WTC11 (cell line): ENCODE results near the gene HOXC4. TPM values are rescaled to one million over a fixed set of nuclear protein-coding genes. Genes with fewer than 3 reads are reported as not detected.

Source experiments
- ATAC-seq: fragments of 200-7000 bp; cut with Tn5 transposase; 2 replicates; pipeline ENCODE4 v1.10.0; 2021; ENCODE audit warnings: mild to moderate bottlenecking, moderate library complexity
- CTCF ChIA-PET: fragments of 300-600 bp; sonication (Branson Sonifier 250); formaldehyde crosslinking; loops from one replicate; lab custom pipeline; 2021; ENCODE audit warnings: antibody characterized with exemption; lab: Charles Lee
- POLR2A ChIA-PET: fragments of 350-600 bp; sonication (Branson Sonifier 250); formaldehyde crosslinking; loops from one replicate; lab custom pipeline; 2021; ENCODE audit warnings: antibody characterized with exemption; lab: Charles Lee
- DNase-seq: peaks from one replicate; pipeline ENCODE4 v3.0.0; 2021; ENCODE audit warnings: low spot score
- H3K27ac Mint-ChIP-seq: 2 replicates; pipeline ENCODE4 v1.8.0; 2021; ENCODE audit warnings: mixed read lengths
- H3K27me3 Mint-ChIP-seq: 2 replicates; pipeline ENCODE4 v1.8.0; 2021; ENCODE audit warnings: low read depth, mild to moderate bottlenecking, moderate library complexity, mixed read lengths
- H3K36me3 Mint-ChIP-seq: 2 replicates; pipeline ENCODE4 v1.8.0; 2021; ENCODE audit warnings: mixed read lengths
- H3K4me1 Mint-ChIP-seq: 2 replicates; pipeline ENCODE4 v1.8.0; 2022; ENCODE audit warnings: mixed read lengths
- H3K4me3 Mint-ChIP-seq: 2 replicates; pipeline ENCODE4 v1.8.0; 2021; ENCODE audit warnings: mild to moderate bottlenecking, moderate library complexity, mixed read lengths
- H3K9me3 Mint-ChIP-seq: 2 replicates; pipeline ENCODE4 v1.8.0; 2021; ENCODE audit warnings: mixed read lengths
- CBFB ChIP-seq: sonication (generic); formaldehyde crosslinking; IDR thresholded peaks from 2 replicates; pipeline ENCODE4 v1.8.1; 2022; ENCODE audit warnings: mild to moderate bottlenecking, low read depth, missing genetic modification reagents
- CREB1 ChIP-seq: sonication (generic); formaldehyde crosslinking; IDR thresholded peaks from 2 replicates; pipeline ENCODE4 v1.8.0; 2023; ENCODE audit warnings: mild to moderate bottlenecking, missing genetic modification reagents
- EMX1 ChIP-seq: fragments of 250-450 bp; sonication (Bioruptor Pico); IDR thresholded peaks from 2 replicates; pipeline ENCODE4 v1.8.0; 2021; ENCODE audit warnings: mild to moderate bottlenecking
- GTF2I ChIP-seq: fragments of 250-450 bp; sonication (Bioruptor Pico); conservative IDR thresholded peaks from 2 replicates; pipeline ENCODE4 v1.4.0; 2021; ENCODE audit warnings: mild to moderate bottlenecking
- IRF2 ChIP-seq: sonication (generic); formaldehyde crosslinking; IDR thresholded peaks from 2 replicates; pipeline ENCODE4 v1.8.0; 2022; ENCODE audit warnings: low read depth, missing genetic modification reagents, borderline replicate concordance
- JAZF1 ChIP-seq: fragments of 250-450 bp; sonication (Bioruptor Pico); IDR thresholded peaks from 2 replicates; pipeline ENCODE4 v1.9.0; 2021; ENCODE audit warnings: moderate library complexity, mild to moderate bottlenecking, inconsistent platforms
- MYBL2 ChIP-seq: sonication (generic); formaldehyde crosslinking; IDR thresholded peaks from 2 replicates; pipeline ENCODE4 v1.8.1; 2023; ENCODE audit warnings: mild to moderate bottlenecking, moderate library complexity, missing genetic modification reagents
- NFATC4 ChIP-seq: fragments of 250-450 bp; sonication (Bioruptor Pico); IDR thresholded peaks from 2 replicates; pipeline ENCODE4 v1.9.0; 2021; ENCODE audit warnings: mild to moderate bottlenecking
- NR2C2 ChIP-seq: sonication (generic); formaldehyde crosslinking; IDR thresholded peaks from 2 replicates; pipeline ENCODE4 v1.8.0; 2022; ENCODE audit warnings: mild to moderate bottlenecking, missing genetic modification reagents
- NR3C1 ChIP-seq: sonication (generic); formaldehyde crosslinking; conservative IDR thresholded peaks from 2 replicates; pipeline ENCODE4 v1.8.1; 2023; ENCODE audit warnings: low read depth, mild to moderate bottlenecking, missing genetic modification reagents
- SOX15 ChIP-seq: fragments of 250-450 bp; sonication (Bioruptor Pico); IDR thresholded peaks from 2 replicates; pipeline ENCODE4 v1.9.0; 2021; ENCODE audit warnings: mild to moderate bottlenecking
- SP1 ChIP-seq: sonication (generic); formaldehyde crosslinking; conservative IDR thresholded peaks from 2 replicates; pipeline ENCODE4 v1.8.1; 2022; ENCODE audit warnings: missing genetic modification reagents
- TCF7 ChIP-seq: sonication (generic); formaldehyde crosslinking; IDR thresholded peaks from 2 replicates; pipeline ENCODE4 v1.8.0; 2022; ENCODE audit warnings: mild to moderate bottlenecking, low read depth, missing genetic modification reagents, moderate library complexity
- ZBTB21 ChIP-seq: sonication (generic); formaldehyde crosslinking; IDR thresholded peaks from 2 replicates; pipeline ENCODE4 v1.8.1; 2023; ENCODE audit warnings: mild to moderate bottlenecking, missing genetic modification reagents, borderline replicate concordance
- ZNF121 ChIP-seq: sonication (generic); formaldehyde crosslinking; IDR thresholded peaks from 2 replicates; pipeline ENCODE4 v1.8.0; 2023; ENCODE audit warnings: missing genetic modification reagents
- ZNF671 ChIP-seq: fragments of 250-450 bp; sonication (Bioruptor Pico); IDR thresholded peaks from 2 replicates; pipeline ENCODE4 v1.8.0; 2021; ENCODE audit warnings: mild to moderate bottlenecking
- total RNA-seq: library from RNA; stranded (reverse); gene quantifications from 3 replicates; pipeline ENCODE4 v1.2.3, GENCODE V29; 2021
- TF ChIP-seq, protein P1 (sequence below): fragments of 250-450 bp; sonication (Bioruptor Pico); conservative IDR thresholded peaks from 2 replicates; pipeline ENCODE4 v1.9.0; 2021; ENCODE audit warnings: mild to moderate bottlenecking
- TF ChIP-seq, protein P2 (sequence below): sonication (generic); formaldehyde crosslinking; IDR thresholded peaks from 2 replicates; pipeline ENCODE4 v1.8.1; 2022; ENCODE audit warnings: mild to moderate bottlenecking, moderate library complexity, missing genetic modification reagents
- TF ChIP-seq, protein P3 (sequence below): sonication (generic); formaldehyde crosslinking; IDR thresholded peaks from 2 replicates; pipeline ENCODE4 v1.8.1; 2023; ENCODE audit warnings: mild to moderate bottlenecking, missing genetic modification reagents, borderline replicate concordance
- TF ChIP-seq, protein P4 (sequence below): sonication (generic); formaldehyde crosslinking; conservative IDR thresholded peaks from 2 replicates; pipeline ENCODE4 v1.8.1; 2023; ENCODE audit warnings: mild to moderate bottlenecking, low read depth, missing genetic modification reagents, moderate library complexity
- TF ChIP-seq, protein P5 (sequence below): sonication (generic); formaldehyde crosslinking; IDR thresholded peaks from 2 replicates; pipeline ENCODE4 v1.8.1; 2022; ENCODE audit warnings: missing genetic modification reagents, borderline replicate concordance
- TF ChIP-seq, protein P6 (sequence below): sonication (generic); formaldehyde crosslinking; IDR thresholded peaks from 2 replicates; pipeline ENCODE4 v1.8.1; 2023; ENCODE audit warnings: mild to moderate bottlenecking, missing genetic modification reagents
- TF ChIP-seq, protein P7 (sequence below): sonication (generic); formaldehyde crosslinking; IDR thresholded peaks from 2 replicates; pipeline ENCODE4 v1.8.0; 2023; ENCODE audit warnings: missing genetic modification reagents

The HOXC4 gene
- total RNA-seq, 1 experiment from 2014 or later = 0.46 TPM

DNA sequence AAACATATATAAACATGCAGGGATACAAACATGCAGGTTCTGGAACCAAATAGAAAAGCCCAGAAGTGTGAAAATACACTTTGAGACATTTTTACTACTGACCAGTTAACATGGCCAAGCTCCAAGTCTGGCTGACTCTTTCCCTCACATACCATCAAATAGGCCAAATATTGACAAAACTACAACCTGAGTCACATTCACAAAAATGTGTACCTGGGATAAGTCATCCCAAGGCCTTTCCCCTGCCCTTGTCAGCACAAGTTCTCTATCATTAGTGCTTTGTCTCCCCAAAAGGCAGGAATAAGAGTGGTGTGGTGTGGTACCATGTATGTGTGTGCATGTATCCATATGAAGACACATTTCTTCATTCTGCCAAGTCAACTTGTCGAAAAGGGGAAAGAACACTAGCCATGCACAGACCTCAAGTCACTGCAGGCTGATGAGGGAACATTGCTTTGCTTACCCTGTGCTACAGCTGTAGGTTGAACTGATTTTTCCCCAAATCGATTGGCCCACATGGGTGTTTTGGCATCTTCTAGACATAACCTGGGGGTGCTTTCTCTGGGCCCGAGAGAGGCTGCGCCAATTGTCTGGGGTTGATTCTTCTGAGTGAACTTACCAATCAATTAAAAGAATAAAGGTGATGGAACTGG, 14.9 kb downstream of the HOXC4 start:
- Mint-ChIP-seq H3K36me3 (no peaks in the 10 kb centered on the region), H3K27ac (no peak overlapping the region), H3K27me3 (peaks cover 90% of the 10 kb centered on the region), H3K4me3 (no peak overlapping the region), H3K9me3 (no peaks in the 10 kb centered on the region), H3K4me1 (0 out of 2 replicates have a peak, but pooled peaks cover 6% of the 10 kb centered on the region)
- DNase-seq (no peak), ATAC-seq (no peak)
- no peak for TF ChIP-seq ZNF671 (CRISPR knock-in tag)
- TF ChIP-seq CBFB (CRISPR knock-in tag) = no peak
- no peak for TF ChIP-seq GTF2I (CRISPR knock-in tag)
- TF ChIP-seq, protein P1, sequence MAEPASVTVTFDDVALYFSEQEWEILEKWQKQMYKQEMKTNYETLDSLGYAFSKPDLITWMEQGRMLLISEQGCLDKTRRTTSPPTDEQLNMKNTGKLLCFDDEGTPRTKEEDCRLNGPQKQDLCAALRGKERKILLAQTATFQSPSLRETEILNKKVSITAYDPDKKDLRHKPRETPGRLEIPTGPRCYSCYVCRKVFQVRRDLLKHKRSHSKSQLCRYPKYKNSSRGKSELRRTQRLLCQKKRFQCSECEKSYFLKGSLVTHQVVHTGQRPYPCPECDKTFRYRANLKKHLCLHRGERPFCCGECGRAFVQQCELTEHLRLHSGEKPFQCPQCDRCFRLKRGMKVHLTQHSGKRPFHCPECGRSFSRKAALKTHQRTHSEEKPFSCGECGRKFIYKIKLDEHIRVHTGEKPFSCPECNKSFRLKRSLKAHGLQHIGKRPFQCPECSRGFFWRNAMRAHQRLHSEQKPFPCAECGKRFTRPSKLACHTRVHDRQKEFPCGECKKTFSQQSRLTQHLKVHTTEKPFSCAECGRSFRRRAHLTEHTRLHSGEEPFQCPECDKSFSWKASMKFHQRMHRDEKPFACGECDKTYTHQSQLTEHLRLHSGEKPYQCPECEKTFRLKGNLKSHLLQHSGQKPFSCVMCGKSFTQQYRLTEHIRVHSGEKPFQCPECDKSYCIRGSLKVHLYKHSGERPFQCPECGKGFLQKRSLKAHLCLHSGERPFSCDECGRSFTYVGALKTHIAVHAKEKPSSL (CRISPR knock-in tag) = no peak
- TF ChIP-seq, protein P2, sequence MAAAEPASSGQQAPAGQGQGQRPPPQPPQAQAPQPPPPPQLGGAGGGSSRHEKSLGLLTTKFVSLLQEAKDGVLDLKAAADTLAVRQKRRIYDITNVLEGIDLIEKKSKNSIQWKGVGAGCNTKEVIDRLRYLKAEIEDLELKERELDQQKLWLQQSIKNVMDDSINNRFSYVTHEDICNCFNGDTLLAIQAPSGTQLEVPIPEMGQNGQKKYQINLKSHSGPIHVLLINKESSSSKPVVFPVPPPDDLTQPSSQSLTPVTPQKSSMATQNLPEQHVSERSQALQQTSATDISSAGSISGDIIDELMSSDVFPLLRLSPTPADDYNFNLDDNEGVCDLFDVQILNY (CRISPR knock-in tag) = no peak
- no peak for TF ChIP-seq EMX1 (CRISPR knock-in tag)
- no peak for TF ChIP-seq ZNF121 (CRISPR knock-in tag)
- TF ChIP-seq, protein P3, sequence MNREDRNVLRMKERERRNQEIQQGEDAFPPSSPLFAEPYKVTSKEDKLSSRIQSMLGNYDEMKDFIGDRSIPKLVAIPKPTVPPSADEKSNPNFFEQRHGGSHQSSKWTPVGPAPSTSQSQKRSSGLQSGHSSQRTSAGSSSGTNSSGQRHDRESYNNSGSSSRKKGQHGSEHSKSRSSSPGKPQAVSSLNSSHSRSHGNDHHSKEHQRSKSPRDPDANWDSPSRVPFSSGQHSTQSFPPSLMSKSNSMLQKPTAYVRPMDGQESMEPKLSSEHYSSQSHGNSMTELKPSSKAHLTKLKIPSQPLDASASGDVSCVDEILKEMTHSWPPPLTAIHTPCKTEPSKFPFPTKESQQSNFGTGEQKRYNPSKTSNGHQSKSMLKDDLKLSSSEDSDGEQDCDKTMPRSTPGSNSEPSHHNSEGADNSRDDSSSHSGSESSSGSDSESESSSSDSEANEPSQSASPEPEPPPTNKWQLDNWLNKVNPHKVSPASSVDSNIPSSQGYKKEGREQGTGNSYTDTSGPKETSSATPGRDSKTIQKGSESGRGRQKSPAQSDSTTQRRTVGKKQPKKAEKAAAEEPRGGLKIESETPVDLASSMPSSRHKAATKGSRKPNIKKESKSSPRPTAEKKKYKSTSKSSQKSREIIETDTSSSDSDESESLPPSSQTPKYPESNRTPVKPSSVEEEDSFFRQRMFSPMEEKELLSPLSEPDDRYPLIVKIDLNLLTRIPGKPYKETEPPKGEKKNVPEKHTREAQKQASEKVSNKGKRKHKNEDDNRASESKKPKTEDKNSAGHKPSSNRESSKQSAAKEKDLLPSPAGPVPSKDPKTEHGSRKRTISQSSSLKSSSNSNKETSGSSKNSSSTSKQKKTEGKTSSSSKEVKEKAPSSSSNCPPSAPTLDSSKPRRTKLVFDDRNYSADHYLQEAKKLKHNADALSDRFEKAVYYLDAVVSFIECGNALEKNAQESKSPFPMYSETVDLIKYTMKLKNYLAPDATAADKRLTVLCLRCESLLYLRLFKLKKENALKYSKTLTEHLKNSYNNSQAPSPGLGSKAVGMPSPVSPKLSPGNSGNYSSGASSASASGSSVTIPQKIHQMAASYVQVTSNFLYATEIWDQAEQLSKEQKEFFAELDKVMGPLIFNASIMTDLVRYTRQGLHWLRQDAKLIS = no peak
- TF ChIP-seq ZBTB21 (CRISPR knock-in tag) = no peak
- TF ChIP-seq, protein P4, sequence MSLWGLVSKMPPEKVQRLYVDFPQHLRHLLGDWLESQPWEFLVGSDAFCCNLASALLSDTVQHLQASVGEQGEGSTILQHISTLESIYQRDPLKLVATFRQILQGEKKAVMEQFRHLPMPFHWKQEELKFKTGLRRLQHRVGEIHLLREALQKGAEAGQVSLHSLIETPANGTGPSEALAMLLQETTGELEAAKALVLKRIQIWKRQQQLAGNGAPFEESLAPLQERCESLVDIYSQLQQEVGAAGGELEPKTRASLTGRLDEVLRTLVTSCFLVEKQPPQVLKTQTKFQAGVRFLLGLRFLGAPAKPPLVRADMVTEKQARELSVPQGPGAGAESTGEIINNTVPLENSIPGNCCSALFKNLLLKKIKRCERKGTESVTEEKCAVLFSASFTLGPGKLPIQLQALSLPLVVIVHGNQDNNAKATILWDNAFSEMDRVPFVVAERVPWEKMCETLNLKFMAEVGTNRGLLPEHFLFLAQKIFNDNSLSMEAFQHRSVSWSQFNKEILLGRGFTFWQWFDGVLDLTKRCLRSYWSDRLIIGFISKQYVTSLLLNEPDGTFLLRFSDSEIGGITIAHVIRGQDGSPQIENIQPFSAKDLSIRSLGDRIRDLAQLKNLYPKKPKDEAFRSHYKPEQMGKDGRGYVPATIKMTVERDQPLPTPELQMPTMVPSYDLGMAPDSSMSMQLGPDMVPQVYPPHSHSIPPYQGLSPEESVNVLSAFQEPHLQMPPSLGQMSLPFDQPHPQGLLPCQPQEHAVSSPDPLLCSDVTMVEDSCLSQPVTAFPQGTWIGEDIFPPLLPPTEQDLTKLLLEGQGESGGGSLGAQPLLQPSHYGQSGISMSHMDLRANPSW = no peak
- ChIA-PET CTCF (interaction anchor here (1.3 kb wide), 1 partner anchor 70 kb away, joined by 3 read pairs; no protein-coding TSS in a partner anchor), POLR2A (no interaction called here)

DNA sequence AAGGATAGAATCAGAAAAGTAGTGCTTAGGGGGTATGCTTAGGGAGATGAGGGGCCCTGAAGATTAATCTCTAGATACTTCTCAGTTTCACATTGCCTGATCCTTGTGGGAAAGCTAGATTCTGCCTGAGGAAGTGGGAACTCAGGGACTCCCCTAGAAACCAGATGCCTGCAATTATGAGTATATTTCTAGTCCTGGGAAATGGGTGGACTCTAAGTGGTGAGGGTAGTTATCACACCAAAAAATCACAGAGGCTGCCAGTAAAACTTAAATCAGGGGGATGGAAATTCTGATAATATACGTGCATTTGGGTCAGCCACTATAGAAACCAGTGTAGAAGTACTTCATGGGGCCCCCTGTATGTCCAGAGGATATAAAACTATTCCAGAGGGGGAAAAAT, 18.3 kb downstream of the HOXC4 start:
- DNase-seq (no peak), ATAC-seq (no peak)
- no peak for TF ChIP-seq TCF7 (CRISPR knock-in tag)
- no peak for TF ChIP-seq SOX15
- TF ChIP-seq, protein P5, sequence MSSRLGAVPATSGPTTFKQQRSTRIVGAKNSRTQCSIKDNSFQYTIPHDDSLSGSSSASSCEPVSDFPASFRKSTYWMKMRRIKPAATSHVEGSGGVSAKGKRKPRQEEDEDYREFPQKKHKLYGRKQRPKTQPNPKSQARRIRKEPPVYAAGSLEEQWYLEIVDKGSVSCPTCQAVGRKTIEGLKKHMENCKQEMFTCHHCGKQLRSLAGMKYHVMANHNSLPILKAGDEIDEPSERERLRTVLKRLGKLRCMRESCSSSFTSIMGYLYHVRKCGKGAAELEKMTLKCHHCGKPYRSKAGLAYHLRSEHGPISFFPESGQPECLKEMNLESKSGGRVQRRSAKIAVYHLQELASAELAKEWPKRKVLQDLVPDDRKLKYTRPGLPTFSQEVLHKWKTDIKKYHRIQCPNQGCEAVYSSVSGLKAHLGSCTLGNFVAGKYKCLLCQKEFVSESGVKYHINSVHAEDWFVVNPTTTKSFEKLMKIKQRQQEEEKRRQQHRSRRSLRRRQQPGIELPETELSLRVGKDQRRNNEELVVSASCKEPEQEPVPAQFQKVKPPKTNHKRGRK (CRISPR knock-in tag) = no peak
- TF ChIP-seq MYBL2 (CRISPR knock-in tag) = no peak
- TF ChIP-seq NFATC4 = no peak
- no peak for TF ChIP-seq CREB1 (CRISPR knock-in tag)
- TF ChIP-seq JAZF1 (CRISPR knock-in tag) = no peak
- TF ChIP-seq NR3C1 (CRISPR knock-in tag) = no peak
- TF ChIP-seq IRF2 = no peak
- TF ChIP-seq, protein P6, sequence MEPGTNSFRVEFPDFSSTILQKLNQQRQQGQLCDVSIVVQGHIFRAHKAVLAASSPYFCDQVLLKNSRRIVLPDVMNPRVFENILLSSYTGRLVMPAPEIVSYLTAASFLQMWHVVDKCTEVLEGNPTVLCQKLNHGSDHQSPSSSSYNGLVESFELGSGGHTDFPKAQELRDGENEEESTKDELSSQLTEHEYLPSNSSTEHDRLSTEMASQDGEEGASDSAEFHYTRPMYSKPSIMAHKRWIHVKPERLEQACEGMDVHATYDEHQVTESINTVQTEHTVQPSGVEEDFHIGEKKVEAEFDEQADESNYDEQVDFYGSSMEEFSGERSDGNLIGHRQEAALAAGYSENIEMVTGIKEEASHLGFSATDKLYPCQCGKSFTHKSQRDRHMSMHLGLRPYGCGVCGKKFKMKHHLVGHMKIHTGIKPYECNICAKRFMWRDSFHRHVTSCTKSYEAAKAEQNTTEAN (CRISPR knock-in tag) = no peak
- TF ChIP-seq, protein P7, sequence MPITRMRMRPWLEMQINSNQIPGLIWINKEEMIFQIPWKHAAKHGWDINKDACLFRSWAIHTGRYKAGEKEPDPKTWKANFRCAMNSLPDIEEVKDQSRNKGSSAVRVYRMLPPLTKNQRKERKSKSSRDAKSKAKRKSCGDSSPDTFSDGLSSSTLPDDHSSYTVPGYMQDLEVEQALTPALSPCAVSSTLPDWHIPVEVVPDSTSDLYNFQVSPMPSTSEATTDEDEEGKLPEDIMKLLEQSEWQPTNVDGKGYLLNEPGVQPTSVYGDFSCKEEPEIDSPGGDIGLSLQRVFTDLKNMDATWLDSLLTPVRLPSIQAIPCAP = no peak
- TF ChIP-seq SP1 (CRISPR knock-in tag) = no peak
- no peak for TF ChIP-seq NR2C2 (CRISPR knock-in tag)
- TF ChIP-seq ZNF671 (CRISPR knock-in tag) = no peak
- H3K27me3 Mint-ChIP-seq = peaks cover 82% of the 10 kb centered on the region
- peaks cover 31% of the 10 kb centered on the region for H3K4me1 Mint-ChIP-seq
- ChIA-PET CTCF (no interaction called here), POLR2A (no interaction called here)
- H3K9me3 Mint-ChIP-seq = no peaks in the 10 kb centered on the region
- no peaks in the 10 kb centered on the region for H3K36me3 Mint-ChIP-seq
- H3K27ac Mint-ChIP-seq = no peak overlapping the region
- H3K4me3 Mint-ChIP-seq = no peak overlapping the region
